Stimulated activated CD8-positive, alpha-beta memory T cell treated with anti-CD3 and anti-CD28 coated beads, Interleukin-4, amount 100 ng/mL, for 1 hour (primary cell): Measurements from ENCODE around the gene DRAM2.
A peak's percentile ranks its signal among the peaks of the same experiment; 100 is the strongest.

Source experiments
- DNase-seq, 2 donors: peaks; one replicate each; pipeline ENCODE4 v3.0.0-alpha.2; 2020; ENCODE audit warnings: low read depth in 2 of 2, low spot score in 1 of 2

Gene DRAM2

DNA sequence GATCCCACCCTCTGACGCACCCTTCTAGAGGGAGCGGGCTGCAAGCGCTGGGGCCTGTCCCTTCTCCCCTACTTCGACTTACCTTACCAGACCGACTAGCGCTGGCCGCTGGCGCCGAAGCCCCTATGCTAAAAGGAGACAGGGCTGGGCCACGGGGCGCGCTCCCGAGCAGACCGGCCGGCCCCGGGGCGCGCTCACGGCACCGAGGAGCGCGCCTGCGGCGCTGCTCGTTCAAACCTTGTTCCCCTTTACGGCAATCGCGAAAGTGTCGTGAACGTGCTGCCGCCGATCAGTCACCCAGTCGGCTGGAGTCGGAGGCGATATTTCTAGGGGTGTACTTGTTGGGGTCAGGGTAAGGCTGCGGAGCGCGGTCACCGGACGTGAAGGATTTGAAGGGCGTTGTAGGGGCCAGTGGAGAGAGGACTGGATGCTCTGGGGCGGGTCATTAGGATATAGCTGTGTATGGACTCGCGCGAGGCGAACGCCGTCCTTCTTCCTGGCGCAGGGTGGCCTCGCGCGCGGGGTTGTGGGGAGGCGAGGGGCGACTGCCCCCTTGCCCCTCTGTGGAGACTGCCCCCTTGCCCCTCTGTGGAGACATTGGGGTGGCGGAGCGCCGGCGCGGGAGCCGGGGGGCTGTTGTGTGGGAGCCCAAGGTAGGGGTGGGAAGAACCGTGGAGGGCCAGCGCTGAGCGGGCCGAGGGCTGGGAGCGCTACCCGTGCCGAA, at the start of gene DRAM2, which contains the start of gene CEPT1:
Gene DRAM2 (minus strand): TSS at position 138 of the 724 bp plus-strand sequence. CDS start 8,539 bp downstream, outside the sequence.
Gene CEPT1 (plus strand): TSS at position 268 of the 724 bp plus-strand sequence. CDS start 7,492 bp downstream, outside the sequence.
- DNase-seq, result peak; percentile 79 to 80

DNA sequence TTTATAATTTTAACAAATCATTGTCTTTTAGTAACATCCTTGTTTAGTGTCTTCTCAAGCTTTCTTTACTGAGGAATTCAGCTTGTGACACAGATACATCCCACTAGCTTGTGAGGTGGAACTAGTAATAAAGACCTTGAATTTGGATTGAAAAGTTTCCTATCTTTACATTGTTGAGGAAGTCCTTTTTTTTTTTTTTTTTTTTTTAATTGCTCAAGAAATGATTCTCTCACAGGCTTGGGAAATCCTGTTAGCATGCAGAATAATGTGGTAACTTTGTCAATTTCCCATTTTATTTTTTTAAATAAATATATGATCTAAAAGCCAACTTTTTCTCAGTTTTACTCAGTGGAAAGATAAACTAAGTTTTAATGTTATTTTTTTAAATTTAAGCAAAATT, 44.8 kb upstream of the DRAM2 start:
- no peak for DNase-seq

- no peak for DNase-seq
Measured at GRCh38 chr1:111183308-111184069, 43.6 kb upstream of the DRAM2 start.

GRCh38 chr1:111182052-111182451, 42.2 kb upstream of the DRAM2 start:
- DNase-seq, result no peak

DNA sequence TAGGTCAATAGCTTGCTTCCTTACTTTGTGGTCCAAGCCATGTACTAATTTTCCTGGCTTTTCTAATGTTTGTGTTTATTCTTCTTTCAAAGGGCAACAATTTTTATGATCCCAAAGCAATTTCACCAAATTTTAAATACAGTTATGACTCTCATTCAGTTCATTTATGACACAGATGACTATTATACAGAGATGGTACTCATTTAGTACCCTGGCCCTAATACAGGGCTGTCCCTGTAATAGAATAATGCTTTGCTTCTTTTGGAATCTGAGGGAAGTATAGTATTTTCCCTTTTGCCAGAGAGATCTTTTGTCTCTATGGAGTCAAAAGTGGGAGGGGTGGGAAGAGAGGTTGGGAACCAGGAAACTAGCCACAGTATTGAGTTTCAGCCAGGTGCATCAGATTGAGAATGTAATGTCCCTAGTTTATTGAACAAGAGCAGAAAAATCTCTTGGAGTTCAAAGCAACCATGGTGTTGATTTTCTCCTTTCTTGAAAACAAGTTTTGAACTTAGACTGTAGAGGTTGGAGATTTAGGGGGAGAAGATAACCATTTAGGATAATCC, 40.2 kb upstream of the DRAM2 start:
- DNase-seq, result no peak

DNA sequence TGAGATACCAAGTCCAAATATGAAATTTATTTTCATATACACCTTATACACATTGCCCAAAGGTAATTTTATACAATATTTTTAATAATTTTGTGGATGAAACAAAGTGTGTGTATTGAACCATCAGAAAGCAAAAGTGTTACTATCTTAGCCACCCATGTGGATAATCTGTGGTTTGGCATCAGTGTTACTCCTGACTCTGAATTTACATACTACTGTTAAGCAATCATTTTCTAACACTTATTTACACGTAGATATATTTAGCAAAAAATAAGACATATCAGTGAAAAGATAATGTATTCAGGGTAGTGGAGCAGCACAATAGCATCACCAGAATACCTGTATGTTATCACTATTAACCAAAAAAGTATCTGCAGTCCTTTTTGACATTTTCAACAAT, 36.8 kb upstream of the DRAM2 start:
- DNase-seq, result no peak

GRCh38 chr1:111175349-111175748, 35.5 kb upstream of the DRAM2 start:
- DNase-seq, result no peak

GRCh38 chr1:111174070-111174469, 34.2 kb upstream of the DRAM2 start:
- no peak for DNase-seq

DNA sequence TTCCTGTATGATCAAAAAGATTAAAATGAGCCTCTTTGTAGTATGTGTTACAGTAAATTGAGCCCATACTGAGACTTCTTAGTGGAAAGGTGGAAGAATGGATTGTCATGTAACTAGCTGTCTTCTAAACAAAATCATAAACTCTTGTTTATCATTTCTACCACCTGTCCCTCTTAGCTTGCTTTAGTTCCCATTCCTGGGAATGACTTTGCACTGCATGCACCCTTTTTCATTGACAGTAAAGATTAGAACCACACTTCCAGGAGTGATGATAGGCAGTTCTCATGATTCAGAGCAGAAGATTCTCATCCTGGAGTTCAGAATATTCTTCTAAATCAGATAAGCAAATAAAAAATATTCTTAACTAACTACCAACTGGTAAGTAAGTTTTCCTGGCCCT, 32.6 kb upstream of the DRAM2 start:
- DNase-seq, result no peak

- DNase-seq, result no peak
Measured at GRCh38 chr1:111164151-111164550, 24.3 kb upstream of the DRAM2 start.

GRCh38 chr1:111163363-111163762, 23.5 kb upstream of the DRAM2 start:
- DNase-seq, result no peak

DNA sequence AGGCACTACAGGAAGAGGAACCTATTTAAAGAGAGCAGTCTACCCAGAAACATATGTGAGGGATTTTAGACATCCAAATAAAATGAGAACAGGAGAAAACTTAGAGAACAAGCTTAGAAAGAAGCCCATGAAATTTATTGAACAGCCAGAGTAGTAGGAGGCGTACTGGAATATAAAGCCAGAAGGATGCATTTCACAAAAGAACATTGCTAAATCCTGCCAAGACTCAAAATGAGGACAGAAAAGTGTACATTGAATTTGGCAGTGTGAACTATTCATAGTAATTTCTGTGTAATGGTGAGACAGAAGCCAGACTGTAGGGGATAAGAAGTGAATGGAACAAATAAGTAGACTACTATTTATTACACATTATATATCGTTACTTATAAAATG, 22.6 kb upstream of the DRAM2 start:
- DNase-seq, result no peak

DNA sequence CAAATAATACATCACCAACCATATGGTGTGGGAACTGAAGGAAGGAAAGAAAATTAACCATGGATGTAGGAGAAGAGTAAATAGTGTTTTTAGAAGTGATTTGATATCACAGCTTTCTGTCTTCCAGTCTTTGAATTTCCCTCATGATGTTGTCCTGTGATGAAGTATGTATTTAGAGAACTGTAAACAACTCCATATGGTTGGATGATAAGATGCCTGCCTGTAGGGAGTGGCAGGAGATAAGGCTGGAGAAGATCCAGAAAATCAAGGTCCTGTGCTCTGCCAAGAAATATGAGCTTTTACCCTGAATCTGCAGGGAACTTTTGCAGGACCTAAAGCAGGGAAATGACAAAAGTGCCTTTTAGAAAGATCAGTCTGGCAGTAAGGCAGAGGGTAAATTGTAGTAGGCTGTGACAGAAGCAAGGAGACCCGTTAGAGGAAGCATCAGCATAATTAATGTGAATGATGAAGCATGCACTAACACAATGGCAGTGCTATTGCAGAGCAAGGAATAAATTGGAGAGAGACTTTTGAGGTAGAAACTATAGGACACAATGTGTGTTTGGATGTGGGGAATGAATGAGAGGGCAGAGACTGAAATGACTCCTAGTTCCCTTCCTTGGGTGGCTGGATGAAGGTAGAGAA, 22.1 kb upstream of the DRAM2 start:
- DNase-seq, result no peak

DNA sequence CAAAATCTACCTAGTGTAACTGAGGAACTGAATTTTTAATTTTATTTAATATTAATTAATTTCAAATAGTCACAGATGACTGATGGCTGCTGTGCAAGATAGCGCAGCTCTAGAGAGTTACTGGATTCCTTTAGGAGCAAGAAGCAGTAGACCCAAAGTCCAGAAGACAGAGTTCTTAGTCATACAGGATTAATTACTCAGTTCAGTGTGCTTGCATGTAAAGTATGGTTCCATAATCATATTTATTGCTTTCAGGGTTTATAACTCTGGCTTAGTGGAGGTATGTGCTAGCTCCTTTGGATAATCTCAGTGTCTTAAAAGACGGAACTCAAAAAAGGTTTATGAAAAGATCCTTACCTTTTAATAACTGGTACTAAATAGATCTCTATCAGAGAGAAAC, 17.5 kb upstream of the DRAM2 start:
- DNase-seq, result no peak

GRCh38 chr1:111154021-111154999, 14.4 kb upstream of the DRAM2 start:
- DNase-seq, result no peak

- no peak for DNase-seq
Measured at GRCh38 chr1:111151838-111152237, 11.9 kb upstream of the DRAM2 start.

GRCh38 chr1:111148376-111148881, 8.5 kb upstream of the DRAM2 start:
- no peak for DNase-seq

GRCh38 chr1:111147948-111148347, 8.1 kb upstream of the DRAM2 start:
- no peak for DNase-seq

- no peak for DNase-seq
Measured at GRCh38 chr1:111145963-111146768, 6.3 kb upstream of the DRAM2 start.
